ENCODE results near the gene VANGL2. TPM values are rescaled to one million over a fixed set of nuclear protein-coding genes. Genes with fewer than 3 reads are reported as not detected.

VANGL2 gene
- total and polyA plus RNA-seq, 2 experiments from 2014 or later: 17.7 to 51.3 TPM

DNA sequence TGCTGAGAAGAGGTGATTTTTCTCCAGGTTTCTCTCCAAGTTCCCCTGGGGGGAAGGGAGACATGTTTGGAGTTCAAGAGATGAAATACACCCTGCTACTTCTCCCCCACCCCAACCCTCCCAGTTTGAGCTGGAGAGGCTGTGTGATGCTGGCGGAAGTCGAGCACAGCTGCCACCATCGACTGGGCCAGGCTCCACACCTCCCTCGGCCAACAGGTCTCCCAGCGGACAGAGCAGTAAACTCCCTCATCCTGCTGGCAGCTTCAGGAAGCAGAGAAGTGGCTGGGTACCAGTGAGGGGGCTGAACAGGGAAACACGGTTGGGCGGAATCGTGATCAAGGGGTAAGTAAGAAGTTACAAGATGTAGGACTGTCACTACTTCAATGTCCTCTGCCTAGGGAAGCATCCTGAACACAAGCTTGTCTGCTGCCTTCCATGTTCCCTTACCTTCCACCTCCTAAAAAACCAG lies 40.1 kb upstream of the VANGL2 start:
- Histone ChIP-seq H3K79me2 (replicated peaks; ENCODE audit: insufficient read depth) (no peaks in the 10 kb centered on the region), H3K27ac (ENCODE audit: low read depth) (no peak overlapping the region; the same call in 1 of the 2 replicates), H3K27me3 (ENCODE audit: insufficient read depth) (no peaks in the 10 kb centered on the region), H3K4me2 (no peak overlapping the region), H2AFZ (no peak overlapping the region), H3F3A (replicated peaks; ENCODE audit: low read depth) (no peaks in the 10 kb centered on the region), H3K4me3 (no peak overlapping the region), H3K4me1 (ENCODE audit: insufficient read depth) (peaks cover 20% of the 10 kb centered on the region), H3K9me2 (ENCODE audit: insufficient read depth) (no peaks in the 10 kb centered on the region), H3K36me3 (ENCODE audit: insufficient read depth) (peaks cover 18% of the 10 kb centered on the region), H4K20me1 (replicated peaks; ENCODE audit: insufficient read depth) (no peaks in the 10 kb centered on the region)
- no peak for ATAC-seq
- Mint-ChIP-seq H3K27me3 (ENCODE audit: insufficient read depth, low read depth, poor library complexity) (peaks cover 11% of the 10 kb centered on the region), H3K9me3 (no peaks in the 10 kb centered on the region), H3K4me3 (no peak overlapping the region), H3K4me1 (peaks cover 37% of the 10 kb centered on the region), H3K36me3 (ENCODE audit: low read depth) (peaks cover 54% of the 10 kb centered on the region), H3K27ac (no peak overlapping the region)
- TF ChIP-seq, protein P1, sequence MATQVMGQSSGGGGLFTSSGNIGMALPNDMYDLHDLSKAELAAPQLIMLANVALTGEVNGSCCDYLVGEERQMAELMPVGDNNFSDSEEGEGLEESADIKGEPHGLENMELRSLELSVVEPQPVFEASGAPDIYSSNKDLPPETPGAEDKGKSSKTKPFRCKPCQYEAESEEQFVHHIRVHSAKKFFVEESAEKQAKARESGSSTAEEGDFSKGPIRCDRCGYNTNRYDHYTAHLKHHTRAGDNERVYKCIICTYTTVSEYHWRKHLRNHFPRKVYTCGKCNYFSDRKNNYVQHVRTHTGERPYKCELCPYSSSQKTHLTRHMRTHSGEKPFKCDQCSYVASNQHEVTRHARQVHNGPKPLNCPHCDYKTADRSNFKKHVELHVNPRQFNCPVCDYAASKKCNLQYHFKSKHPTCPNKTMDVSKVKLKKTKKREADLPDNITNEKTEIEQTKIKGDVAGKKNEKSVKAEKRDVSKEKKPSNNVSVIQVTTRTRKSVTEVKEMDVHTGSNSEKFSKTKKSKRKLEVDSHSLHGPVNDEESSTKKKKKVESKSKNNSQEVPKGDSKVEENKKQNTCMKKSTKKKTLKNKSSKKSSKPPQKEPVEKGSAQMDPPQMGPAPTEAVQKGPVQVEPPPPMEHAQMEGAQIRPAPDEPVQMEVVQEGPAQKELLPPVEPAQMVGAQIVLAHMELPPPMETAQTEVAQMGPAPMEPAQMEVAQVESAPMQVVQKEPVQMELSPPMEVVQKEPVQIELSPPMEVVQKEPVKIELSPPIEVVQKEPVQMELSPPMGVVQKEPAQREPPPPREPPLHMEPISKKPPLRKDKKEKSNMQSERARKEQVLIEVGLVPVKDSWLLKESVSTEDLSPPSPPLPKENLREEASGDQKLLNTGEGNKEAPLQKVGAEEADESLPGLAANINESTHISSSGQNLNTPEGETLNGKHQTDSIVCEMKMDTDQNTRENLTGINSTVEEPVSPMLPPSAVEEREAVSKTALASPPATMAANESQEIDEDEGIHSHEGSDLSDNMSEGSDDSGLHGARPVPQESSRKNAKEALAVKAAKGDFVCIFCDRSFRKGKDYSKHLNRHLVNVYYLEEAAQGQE (IDR thresholded peaks at IDR 0.05; ENCODE audit: unreplicated experiment): no peak
- TF ChIP-seq POLR2AphosphoS5 (IDR thresholded peaks at IDR 0.05; ENCODE audit: low read depth) (no peak), JUNB (IDR thresholded peaks at IDR 0.05; ENCODE audit: unreplicated experiment) (no peak), EZH2 (IDR thresholded peaks at IDR 0.05; ENCODE audit: low read depth, unreplicated experiment) (no peak), EZH2phosphoT487 (IDR thresholded peaks at IDR 0.05; ENCODE audit: unreplicated experiment) (no peak), NANOG (IDR thresholded peaks at IDR 0.05; ENCODE audit: borderline replicate concordance) (no peak), CREB1 (CRISPR knock-in tag; IDR thresholded peaks at IDR 0.05; ENCODE audit: low read depth) (no peak)
- TF ChIP-seq, protein P2, sequence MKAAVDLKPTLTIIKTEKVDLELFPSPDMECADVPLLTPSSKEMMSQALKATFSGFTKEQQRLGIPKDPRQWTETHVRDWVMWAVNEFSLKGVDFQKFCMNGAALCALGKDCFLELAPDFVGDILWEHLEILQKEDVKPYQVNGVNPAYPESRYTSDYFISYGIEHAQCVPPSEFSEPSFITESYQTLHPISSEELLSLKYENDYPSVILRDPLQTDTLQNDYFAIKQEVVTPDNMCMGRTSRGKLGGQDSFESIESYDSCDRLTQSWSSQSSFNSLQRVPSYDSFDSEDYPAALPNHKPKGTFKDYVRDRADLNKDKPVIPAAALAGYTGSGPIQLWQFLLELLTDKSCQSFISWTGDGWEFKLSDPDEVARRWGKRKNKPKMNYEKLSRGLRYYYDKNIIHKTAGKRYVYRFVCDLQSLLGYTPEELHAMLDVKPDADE (IDR thresholded peaks at IDR 0.05): no peak
- DNase-seq (ENCODE audit: low spot score): no peak

- Histone ChIP-seq H3K4me3 (no peak overlapping the region), H3K36me3 (ENCODE audit: insufficient read depth) (peaks cover 8% of the 10 kb centered on the region; the same call in 1 of the 2 replicates), H2AFZ (no peak overlapping the region), H4K20me1 (replicated peaks; ENCODE audit: insufficient read depth) (no peaks in the 10 kb centered on the region), H3K27ac (ENCODE audit: low read depth) (peak overlapping the region; percentile 86; the same call in 1 of the 2 replicates), H3K9me2 (ENCODE audit: insufficient read depth) (no peaks in the 10 kb centered on the region), H3K4me1 (ENCODE audit: insufficient read depth) (peaks cover 20% of the 10 kb centered on the region), H3K4me2 (no peak overlapping the region), H3K79me2 (replicated peaks; ENCODE audit: insufficient read depth) (no peaks in the 10 kb centered on the region), H3F3A (replicated peaks; ENCODE audit: low read depth) (0 out of 2 replicates have a peak, but pooled peaks cover 3% of the 10 kb centered on the region), H3K27me3 (ENCODE audit: insufficient read depth) (no peaks in the 10 kb centered on the region)
- Mint-ChIP-seq H3K27me3 (ENCODE audit: insufficient read depth, low read depth, poor library complexity) (peaks cover 11% of the 10 kb centered on the region), H3K36me3 (ENCODE audit: low read depth) (peaks cover 44% of the 10 kb centered on the region), H3K27ac (peak overlapping the region; percentile 98), H3K4me3 (no peak overlapping the region; the same call in 2 of the 3 replicates), H3K9me3 (no peaks in the 10 kb centered on the region), H3K4me1 (peaks cover 45% of the 10 kb centered on the region)
- no peak for ATAC-seq
- DNase-seq (ENCODE audit: low spot score): no peak
- TF ChIP-seq, protein P2 (IDR thresholded peaks at IDR 0.05): no peak
- TF ChIP-seq, protein P1 (IDR thresholded peaks at IDR 0.05; ENCODE audit: unreplicated experiment): no peak
- TF ChIP-seq, protein P3, sequence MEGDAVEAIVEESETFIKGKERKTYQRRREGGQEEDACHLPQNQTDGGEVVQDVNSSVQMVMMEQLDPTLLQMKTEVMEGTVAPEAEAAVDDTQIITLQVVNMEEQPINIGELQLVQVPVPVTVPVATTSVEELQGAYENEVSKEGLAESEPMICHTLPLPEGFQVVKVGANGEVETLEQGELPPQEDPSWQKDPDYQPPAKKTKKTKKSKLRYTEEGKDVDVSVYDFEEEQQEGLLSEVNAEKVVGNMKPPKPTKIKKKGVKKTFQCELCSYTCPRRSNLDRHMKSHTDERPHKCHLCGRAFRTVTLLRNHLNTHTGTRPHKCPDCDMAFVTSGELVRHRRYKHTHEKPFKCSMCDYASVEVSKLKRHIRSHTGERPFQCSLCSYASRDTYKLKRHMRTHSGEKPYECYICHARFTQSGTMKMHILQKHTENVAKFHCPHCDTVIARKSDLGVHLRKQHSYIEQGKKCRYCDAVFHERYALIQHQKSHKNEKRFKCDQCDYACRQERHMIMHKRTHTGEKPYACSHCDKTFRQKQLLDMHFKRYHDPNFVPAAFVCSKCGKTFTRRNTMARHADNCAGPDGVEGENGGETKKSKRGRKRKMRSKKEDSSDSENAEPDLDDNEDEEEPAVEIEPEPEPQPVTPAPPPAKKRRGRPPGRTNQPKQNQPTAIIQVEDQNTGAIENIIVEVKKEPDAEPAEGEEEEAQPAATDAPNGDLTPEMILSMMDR (conservative IDR thresholded peaks at IDR 0.05; ENCODE audit: low read depth in 2 of 2): no peak
- TF ChIP-seq NANOG (IDR thresholded peaks at IDR 0.05; ENCODE audit: borderline replicate concordance) (no peak), ZNF114 (CRISPR knock-in tag; IDR thresholded peaks at IDR 0.05) (no peak), CREB1 (CRISPR knock-in tag; IDR thresholded peaks at IDR 0.05; ENCODE audit: low read depth) (no peak)
Measured at GRCh38 chr1:160361199-160361598, 39.2 kb upstream of the VANGL2 start.

All from GM23338 (cell line).